ENCODE data around the gene PPBP.
"Not testable (repeated sequence)": the region's sequence is repeated elsewhere in the genome, so short reads cannot be mapped to it uniquely, and the experiment has no call there.

DNA sequence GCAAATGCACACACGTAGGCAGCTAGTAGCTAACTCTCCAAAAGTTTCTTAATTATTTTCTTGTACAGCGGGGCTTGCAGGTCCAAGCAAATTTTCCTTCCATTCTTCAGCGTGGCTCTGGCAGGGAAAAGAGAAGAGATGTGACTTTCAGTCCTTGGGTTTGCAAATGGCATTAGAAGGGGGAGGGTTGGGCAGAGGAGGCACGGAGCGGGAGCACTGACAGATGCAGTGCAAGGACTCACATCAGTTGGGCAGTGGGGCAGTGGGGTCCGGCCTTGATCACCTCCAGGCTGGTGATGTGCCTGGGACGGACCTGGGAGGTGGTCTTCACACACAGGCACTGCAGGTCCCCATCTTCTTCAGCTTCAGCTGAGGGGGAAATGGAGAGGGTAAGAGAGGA lies 6.8 kb downstream of the PPBP start:
- not testable (repeated sequence) for TF ChIP-seq FOXA1, NFRKB (IDR thresholded peaks at IDR 0.05)
